Fibroblast of lung (primary cell): ENCODE measurements around the gene ABCB4. TPM values are rescaled to one million over a fixed set of nuclear protein-coding genes. Genes with fewer than 3 reads are reported as not detected.

Source experiments
- DNase-seq, 2 donors: peaks; one replicate each; pipeline versions ENCODE4 v3.0.0 to v3.0.0-alpha.2; 2010; ENCODE audit warnings: low read depth in 2 of 2
- H2AFZ ChIP-seq: 2 replicates; pipeline ENCODE4 v1.5.1; 2012; ENCODE audit warnings: low read length, control low read depth, inconsistent platforms
- H3K27ac ChIP-seq: 2 replicates; pipeline ENCODE4 v1.5.1; 2011; ENCODE audit warnings: low read length, control low read depth; ENCODE audit not compliant: insufficient read depth
- H3K27me3 ChIP-seq: 2 replicates; pipeline ENCODE4 v1.5.1; 2011; ENCODE audit warnings: mild to moderate bottlenecking, low read length; ENCODE audit not compliant: control insufficient read depth, insufficient read depth
- H3K36me3 ChIP-seq: 2 replicates; pipeline ENCODE4 v1.5.1; 2011; ENCODE audit warnings: low read length; ENCODE audit not compliant: control insufficient read depth, insufficient read depth
- H3K4me1 ChIP-seq: 2 replicates; pipeline ENCODE4 v1.5.1; 2011; ENCODE audit warnings: low read length; ENCODE audit not compliant: control insufficient read depth, insufficient read depth; ENCODE audit errors: extremely low read depth
- H3K4me2 ChIP-seq: 2 replicates; pipeline ENCODE4 v1.5.1; 2011; ENCODE audit warnings: low read length, control low read depth; ENCODE audit not compliant: insufficient read depth; ENCODE audit errors: extremely low read depth
- H3K4me3 ChIP-seq, 4 experiments: fragments of 200-600 bp in 1 of 4; sonication (generic) in 1 of 4; replicated peaks in 1 of 4; 2 replicates each; pipeline ENCODE4 v1.5.1; 2011 to 2016; ENCODE audit warnings: low read length in 4 of 4, low read depth in 3 of 4, mild to moderate bottlenecking in 3 of 4, control low read depth in 2 of 4, inconsistent platforms in 1 of 4, mixed read lengths in 1 of 4; ENCODE audit not compliant: insufficient read depth in 1 of 4; ENCODE audit errors: control extremely low read depth in 1 of 4
- H3K79me2 ChIP-seq: 2 replicates; pipeline ENCODE4 v1.5.1; 2012; ENCODE audit warnings: mild to moderate bottlenecking, low read length, inconsistent platforms; ENCODE audit not compliant: control insufficient read depth, insufficient read depth
- H3K9ac ChIP-seq: 2 replicates; pipeline ENCODE4 v1.5.1; 2011; ENCODE audit warnings: mild to moderate bottlenecking, low read length, control low read depth; ENCODE audit not compliant: insufficient read depth
- H3K9me3 ChIP-seq: 2 replicates; pipeline ENCODE4 v1.5.1; 2012; ENCODE audit warnings: low read depth, low read length; ENCODE audit not compliant: control insufficient read depth, insufficient read depth
- H4K20me1 ChIP-seq: 2 replicates; pipeline ENCODE4 v1.5.1; 2011; ENCODE audit warnings: low read length; ENCODE audit not compliant: control insufficient read depth, insufficient read depth; ENCODE audit errors: extremely low read depth
- EZH2 ChIP-seq: IDR thresholded peaks from 2 replicates; pipeline ENCODE4 v1.5.1; 2012; ENCODE audit warnings: low read length, control low read depth, mild to moderate bottlenecking; ENCODE audit errors: missing control alignments
- polyA plus RNA-seq, 2 donors: library from polyadenylated mRNA; depleted of rRNA in 1 of 2; stranded (reverse) in 1 of 2; unstranded in 1 of 2; fragments of >200 nt; gene quantifications; 2 replicates each; pipeline ENCODE4 v1.2.1, GENCODE V29; 2011 to 2012; ENCODE audit warnings: missing spikeins in 1 of 2
- total RNA-seq: library from RNA; depleted of rRNA; stranded (reverse); fragments of >200 nt; gene quantifications from 2 replicates; pipeline ENCODE4 v1.2.1, GENCODE V29; 2014
- TF ChIP-seq, protein P1 (sequence below), 2 donors: IDR thresholded peaks in 1 of 2; conservative IDR thresholded peaks in 1 of 2; 1 replicate in 1 of 2; 2 replicates in 1 of 2; pipeline ENCODE4 v1.5.1; 2011 to 2012; ENCODE audit warnings: low read length in 2 of 2, control low read depth in 1 of 2, inconsistent platforms in 1 of 2, low read depth in 1 of 2, mild to moderate bottlenecking in 1 of 2

ABCB4 gene
- total and polyA plus RNA-seq, 2 donors (not counting 1 experiment from before 2014, with no cell fraction given): 0.16 to 0.66 TPM

DNA sequence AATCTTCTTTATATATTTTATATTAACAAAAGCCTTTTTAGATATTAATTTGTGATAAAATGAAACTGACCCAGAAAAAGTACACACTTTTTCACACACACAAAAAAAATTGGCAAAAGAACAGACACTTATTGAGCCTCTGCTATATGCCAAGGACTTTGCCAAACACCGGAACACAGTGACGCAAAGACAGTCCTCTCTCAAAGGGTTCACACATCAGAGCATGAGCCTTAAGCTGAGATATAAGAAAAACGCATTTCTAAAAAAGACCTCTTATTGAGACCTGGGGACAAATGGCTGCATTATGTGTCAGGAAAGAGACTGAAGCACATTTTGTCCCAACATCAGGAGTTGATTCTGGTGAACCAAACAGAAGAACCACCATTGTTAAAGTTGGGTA lies 24.0 kb upstream of the ABCB4 start:
- no peak overlapping the region for H3K4me3 ChIP-seq
- DNase-seq: no peak

DNA sequence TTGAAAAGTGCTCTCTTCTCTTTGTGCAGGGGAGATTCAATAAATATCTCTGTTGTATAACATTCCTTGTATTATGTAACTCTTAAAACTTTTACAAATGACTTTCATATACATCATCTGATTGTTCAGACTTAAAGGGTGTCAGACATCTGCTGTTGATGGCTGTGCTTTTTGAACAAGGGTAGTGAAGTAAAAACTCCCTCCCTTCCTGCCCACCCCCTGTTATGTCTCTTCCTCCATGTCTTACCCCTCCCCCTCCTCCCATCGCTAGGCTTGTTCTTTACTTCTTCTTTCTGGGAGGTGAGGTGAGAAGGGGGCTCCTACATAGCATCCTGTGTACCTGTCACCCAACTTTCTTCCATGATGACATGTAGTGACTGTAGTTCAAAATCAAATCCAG lies 23.4 kb upstream of the ABCB4 start:
- no peaks in the 10 kb centered on the region for H3K27me3 ChIP-seq
- no peaks in the 10 kb centered on the region for H3K4me1 ChIP-seq
- H3K27ac ChIP-seq: no peak overlapping the region
- no peaks in the 10 kb centered on the region for H4K20me1 ChIP-seq
- no peaks in the 10 kb centered on the region for H3K79me2 ChIP-seq
- TF ChIP-seq, protein P1, sequence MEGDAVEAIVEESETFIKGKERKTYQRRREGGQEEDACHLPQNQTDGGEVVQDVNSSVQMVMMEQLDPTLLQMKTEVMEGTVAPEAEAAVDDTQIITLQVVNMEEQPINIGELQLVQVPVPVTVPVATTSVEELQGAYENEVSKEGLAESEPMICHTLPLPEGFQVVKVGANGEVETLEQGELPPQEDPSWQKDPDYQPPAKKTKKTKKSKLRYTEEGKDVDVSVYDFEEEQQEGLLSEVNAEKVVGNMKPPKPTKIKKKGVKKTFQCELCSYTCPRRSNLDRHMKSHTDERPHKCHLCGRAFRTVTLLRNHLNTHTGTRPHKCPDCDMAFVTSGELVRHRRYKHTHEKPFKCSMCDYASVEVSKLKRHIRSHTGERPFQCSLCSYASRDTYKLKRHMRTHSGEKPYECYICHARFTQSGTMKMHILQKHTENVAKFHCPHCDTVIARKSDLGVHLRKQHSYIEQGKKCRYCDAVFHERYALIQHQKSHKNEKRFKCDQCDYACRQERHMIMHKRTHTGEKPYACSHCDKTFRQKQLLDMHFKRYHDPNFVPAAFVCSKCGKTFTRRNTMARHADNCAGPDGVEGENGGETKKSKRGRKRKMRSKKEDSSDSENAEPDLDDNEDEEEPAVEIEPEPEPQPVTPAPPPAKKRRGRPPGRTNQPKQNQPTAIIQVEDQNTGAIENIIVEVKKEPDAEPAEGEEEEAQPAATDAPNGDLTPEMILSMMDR (conservative IDR thresholded peaks at IDR 0.05 in 1 of 2, IDR thresholded peaks at IDR 0.05 in 1 of 2; ENCODE audit: low read depth in 1 of 2, low read length in 2 of 2): no peak
- no peak for TF ChIP-seq EZH2
- H2AFZ ChIP-seq: no peak overlapping the region
- DNase-seq: no peak
- no peak overlapping the region for H3K4me3 ChIP-seq
- H3K9ac ChIP-seq: no peak overlapping the region
- no peak overlapping the region for H3K4me2 ChIP-seq
- no peaks in the 10 kb centered on the region for H3K36me3 ChIP-seq
- no peaks in the 10 kb centered on the region for H3K9me3 ChIP-seq

More for the DNA sequence above, 24.0 kb upstream of the ABCB4 start:
- H3K36me3 ChIP-seq: no peaks in the 10 kb centered on the region
- H3K4me2 ChIP-seq: no peak overlapping the region
- H2AFZ ChIP-seq: no peak overlapping the region
- no peak for TF ChIP-seq EZH2
- TF ChIP-seq, protein P1 (conservative IDR thresholded peaks at IDR 0.05 in 1 of 2, IDR thresholded peaks at IDR 0.05 in 1 of 2; ENCODE audit: low read depth in 1 of 2, low read length in 2 of 2): no peak
- no peaks in the 10 kb centered on the region for H3K79me2 ChIP-seq
- no peak overlapping the region for H3K27ac ChIP-seq
- no peaks in the 10 kb centered on the region for H3K9me3 ChIP-seq
- no peaks in the 10 kb centered on the region for H3K4me1 ChIP-seq
- H4K20me1 ChIP-seq: no peaks in the 10 kb centered on the region
- H3K27me3 ChIP-seq: no peaks in the 10 kb centered on the region
- H3K9ac ChIP-seq: no peak overlapping the region

DNA sequence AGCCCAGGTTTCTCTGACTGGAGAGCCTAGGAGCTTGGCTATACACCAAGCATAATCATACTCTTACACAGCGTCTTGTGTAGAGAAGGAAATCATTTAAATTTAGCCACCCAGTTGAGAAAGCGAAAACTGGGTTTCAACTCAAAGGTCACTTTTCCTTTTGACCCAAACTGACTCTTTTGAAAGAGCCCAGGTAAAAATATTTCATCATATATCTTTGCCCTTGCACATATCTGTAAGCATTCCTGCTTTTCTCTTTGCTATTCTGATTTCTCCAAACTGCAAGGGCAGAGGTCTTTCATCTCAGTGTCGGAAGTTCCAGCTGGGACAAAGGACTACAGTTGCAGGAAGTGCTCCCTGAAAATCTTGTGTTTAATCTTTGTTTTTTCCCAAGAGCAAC lies 22.0 kb upstream of the ABCB4 start:
- H3K36me3 ChIP-seq: no peaks in the 10 kb centered on the region
- no peak overlapping the region for H3K4me2 ChIP-seq
- no peak overlapping the region for H3K27ac ChIP-seq
- H3K4me3 ChIP-seq: no peak overlapping the region
- H3K79me2 ChIP-seq: no peaks in the 10 kb centered on the region
- no peaks in the 10 kb centered on the region for H3K9me3 ChIP-seq
- TF ChIP-seq, protein P1 (conservative IDR thresholded peaks at IDR 0.05 in 1 of 2, IDR thresholded peaks at IDR 0.05 in 1 of 2; ENCODE audit: low read depth in 1 of 2, low read length in 2 of 2): no peak
- no peak for TF ChIP-seq EZH2
- no peak for DNase-seq
- H3K4me1 ChIP-seq: no peaks in the 10 kb centered on the region
- H2AFZ ChIP-seq: no peak overlapping the region
- H3K27me3 ChIP-seq: no peaks in the 10 kb centered on the region
- H4K20me1 ChIP-seq: no peaks in the 10 kb centered on the region
- H3K9ac ChIP-seq: no peak overlapping the region
